NCI-H2107 (cell line): ENCODE measurements around the gene NOP10.
"Not testable (repeated sequence)": the region's sequence is repeated elsewhere in the genome, so short reads cannot be mapped to it uniquely, and the experiment has no call there.

Experiments
- DNase-seq: peaks from one replicate; lab custom pipeline; 2025; lab: John Stamatoyannopoulos, UW

NOP10 gene

DNA sequence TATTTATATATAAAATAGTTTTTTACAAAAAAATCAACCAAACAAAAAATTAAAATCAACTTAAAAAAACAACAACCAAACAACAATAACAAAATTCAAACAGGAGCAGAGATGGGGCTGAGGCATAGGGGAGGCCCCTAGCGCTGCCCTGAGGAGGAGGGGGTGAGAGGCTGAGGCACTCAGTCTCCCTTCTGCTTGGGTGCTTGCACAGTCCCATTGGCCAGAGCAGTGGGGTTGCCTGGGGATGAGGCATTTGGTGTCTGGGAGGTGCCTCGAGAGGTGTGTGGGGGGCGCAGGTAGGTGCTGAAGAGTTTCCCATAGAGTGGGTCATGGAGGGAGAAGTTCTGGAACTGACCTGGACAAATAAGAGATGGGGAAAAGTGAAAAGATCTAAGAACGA lies 16.0 kb upstream of the NOP10 start:
- DNase-seq: no peak

DNA sequence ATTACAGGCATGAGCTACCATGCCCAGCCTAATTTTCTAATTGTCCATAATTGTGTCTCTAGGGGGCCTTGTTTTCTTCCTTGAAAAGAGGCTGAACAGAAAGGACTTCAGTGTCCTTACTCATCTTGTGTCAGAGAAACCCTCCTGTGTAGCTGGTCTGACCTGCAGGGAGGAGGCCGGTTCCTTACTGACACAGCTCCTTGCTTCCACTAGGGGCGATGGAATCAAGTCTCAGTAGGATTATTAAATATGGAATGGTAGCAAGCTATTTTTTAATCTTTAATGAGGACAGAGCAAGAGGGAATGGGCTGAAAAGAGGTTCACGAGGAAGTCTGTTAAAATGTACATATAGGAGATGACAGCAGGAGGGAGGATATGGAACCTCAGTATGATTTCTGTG lies 15.4 kb upstream of the NOP10 start:
- no peak for DNase-seq

GRCh38 chr15:34357653-34358052 lies 14.7 kb upstream of the NOP10 start:
- no peak for DNase-seq

- no peak for DNase-seq
Measured at GRCh38 chr15:34355241-34355640, 12.3 kb upstream of the NOP10 start.

- DNase-seq: no peak
Measured at GRCh38 chr15:34354286-34354685, 11.3 kb upstream of the NOP10 start.

DNA sequence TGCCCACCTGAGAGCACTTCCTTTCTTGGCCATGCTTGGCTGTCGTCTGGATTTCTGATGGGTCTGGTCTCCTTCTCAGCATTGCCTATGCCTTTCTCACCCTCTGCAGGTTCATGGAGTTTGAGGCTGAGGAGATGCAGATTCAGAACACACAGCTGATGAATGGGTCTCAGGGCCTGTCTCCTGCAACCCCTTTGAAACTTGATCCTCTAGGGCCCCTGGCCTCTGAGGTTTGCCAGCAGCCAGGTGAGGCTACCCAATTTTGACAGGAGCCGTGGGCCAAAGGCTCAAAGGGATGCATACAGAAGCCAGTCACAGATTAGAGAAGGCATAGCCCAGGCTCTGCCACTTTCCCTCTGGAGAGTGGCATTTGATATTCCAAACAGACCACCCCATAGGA lies 10.7 kb upstream of the NOP10 start:
- DNase-seq: no peak

DNA sequence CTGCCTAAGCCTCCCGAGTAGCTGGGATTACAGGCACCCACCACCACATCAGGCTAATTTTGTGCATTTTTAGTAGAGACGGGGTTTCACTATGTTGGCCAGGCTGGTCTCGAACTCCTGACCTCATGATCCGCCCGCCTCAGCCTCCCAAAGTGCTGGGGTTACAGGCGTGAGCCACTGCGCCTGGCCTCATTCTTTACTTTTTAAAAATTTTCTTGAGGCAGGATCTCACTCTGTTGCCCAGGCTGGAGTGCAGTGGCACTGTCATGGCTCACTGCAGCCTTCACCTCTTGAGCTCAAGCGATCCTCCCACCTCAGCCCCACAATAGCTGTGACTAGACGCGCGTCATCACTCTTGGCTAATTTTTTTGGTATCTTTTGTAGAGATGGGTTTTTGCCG lies 10.1 kb upstream of the NOP10 start:
- DNase-seq: not testable (repeated sequence)

GRCh38 chr15:34349769-34350168 lies 6.8 kb upstream of the NOP10 start:
- no peak for DNase-seq

GRCh38 chr15:34348735-34349300 lies 5.9 kb upstream of the NOP10 start:
- no peak for DNase-seq

DNA sequence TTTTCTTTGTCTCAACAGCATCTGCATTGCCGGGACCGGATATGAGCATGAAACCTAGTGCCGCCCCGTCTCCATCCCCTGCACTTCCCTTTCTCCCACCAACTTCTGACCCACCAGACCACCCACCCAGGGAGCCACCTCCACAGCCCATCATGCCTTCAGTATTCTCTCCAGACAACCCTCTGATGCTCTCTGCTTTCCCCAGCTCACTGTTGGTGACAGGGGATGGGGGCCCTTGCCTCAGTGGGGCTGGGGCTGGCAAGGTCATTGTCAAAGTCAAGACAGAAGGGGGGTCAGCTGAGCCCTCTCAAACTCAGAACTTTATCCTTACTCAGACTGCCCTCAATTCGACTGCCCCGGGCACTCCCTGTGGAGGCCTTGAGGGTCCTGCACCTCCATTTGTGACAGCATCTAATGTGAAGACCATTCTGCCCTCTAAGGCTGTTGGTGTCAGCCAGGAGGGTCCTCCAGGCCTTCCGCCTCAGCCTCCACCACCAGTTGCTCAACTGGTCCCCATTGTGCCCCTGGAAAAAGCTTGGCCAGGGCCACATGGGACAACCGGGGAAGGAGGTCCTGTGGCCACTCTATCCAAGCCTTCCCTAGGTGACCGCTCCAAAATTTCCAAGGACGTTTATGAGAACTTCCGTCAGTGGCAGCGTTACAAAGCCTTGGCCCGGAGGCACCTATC lies 5.2 kb upstream of the NOP10 start:
- no peak for DNase-seq

DNA sequence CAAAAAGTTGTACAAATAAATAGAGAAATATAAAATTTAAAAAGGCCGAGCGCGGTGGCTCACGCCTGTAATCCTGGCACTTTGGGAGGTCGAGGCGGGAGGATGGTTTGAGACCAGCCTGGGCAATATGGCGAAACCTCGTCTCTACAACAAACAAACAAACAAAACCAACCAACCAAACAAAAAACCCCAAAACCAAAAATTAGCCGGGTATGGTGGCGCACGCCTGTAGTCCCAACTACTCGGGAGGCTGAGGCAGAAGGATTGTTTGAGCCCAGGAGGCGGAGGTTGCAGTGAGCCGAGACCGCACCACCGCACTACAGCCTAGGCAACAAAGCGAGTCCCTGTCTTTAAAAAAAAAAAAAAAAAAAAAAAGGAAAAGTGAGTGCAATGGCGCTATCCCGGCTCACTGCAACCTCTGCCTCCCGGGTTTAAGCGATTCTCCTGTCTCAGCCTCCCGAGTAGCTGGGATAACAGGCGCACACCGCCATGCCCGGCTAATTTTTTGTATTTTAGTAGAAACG lies 661 bp downstream of the NOP10 start:
- DNase-seq: not testable (repeated sequence)

GRCh38 chr15:34341381-34342212 lies 1.3 kb downstream of the NOP10 start:
- DNase-seq: no peak

DNA sequence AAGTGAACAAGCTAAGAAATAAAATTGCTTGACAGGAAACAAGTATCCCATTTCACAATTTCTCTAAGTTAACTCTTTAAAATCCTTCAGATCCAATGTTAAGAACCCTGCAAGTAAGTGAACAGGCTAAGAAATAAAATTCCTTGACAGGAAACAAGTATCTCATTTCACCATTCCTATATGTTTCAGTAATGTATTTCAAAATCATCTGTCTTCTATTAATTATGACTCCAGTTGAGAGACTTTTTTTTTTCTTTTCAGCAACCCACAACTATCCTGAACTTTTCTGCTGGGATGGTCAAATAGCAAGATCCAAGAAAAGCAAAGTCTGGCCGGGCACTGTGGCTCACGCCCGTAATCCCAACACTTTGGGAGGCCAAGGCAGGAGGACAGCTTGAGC lies 3.0 kb downstream of the NOP10 start:
- no peak for DNase-seq

- no peak for DNase-seq
Measured at GRCh38 chr15:34338347-34338746, 4.6 kb downstream of the NOP10 start.

DNA sequence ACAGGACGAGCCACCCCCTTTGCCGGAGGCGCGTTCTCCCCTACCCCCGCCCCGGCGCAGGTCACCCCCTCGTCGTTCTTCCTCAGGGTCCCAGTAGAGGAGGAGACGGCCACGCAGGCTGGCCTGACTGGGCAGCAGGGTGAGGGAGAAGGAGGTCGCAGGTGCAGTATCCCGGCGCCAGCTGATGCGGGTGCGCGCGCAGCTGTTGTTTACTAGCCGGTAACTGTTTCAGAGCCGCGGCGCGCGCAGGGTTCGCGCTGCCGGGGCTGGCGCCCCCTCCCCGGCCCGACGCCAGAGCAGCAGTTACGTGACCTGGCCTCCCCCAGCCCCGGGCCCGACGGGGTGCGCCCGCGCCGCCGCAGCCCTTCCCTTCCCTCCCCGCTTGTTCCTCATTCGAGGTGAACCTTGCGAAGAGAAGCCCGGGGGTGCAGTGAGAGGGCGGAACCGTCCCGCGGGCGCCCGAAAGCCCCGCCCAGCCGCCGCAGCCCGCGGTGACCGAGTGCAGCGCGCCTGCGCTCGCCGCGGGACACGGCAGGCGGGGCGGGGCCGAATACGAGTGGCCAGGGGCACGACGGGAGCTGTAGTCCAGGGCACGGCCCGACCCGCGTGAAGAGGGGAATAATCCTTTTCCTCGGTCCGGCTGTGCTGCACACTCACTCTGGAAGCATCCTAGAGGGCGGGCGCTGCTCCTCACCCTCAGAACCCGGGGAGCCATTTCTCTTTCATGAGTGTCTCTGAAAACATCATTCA lies 5.2 kb downstream of the NOP10 start, which contains the start of gene SLC12A6:
Gene SLC12A6 (minus strand): TSS at position 225 of the 750 bp plus-strand sequence. CDS start 1,101 bp downstream, outside the sequence.
- peak; percentile 37 for DNase-seq

GRCh38 chr15:34336991-34337556 lies 5.9 kb downstream of the NOP10 start:
- no peak for DNase-seq

GRCh38 chr15:34336231-34336990 lies 6.5 kb downstream of the NOP10 start:
- DNase-seq: no peak

- DNase-seq: no peak
Measured at GRCh38 chr15:34335176-34336032, 7.5 kb downstream of the NOP10 start.

GRCh38 chr15:34334672-34335071 lies 8.3 kb downstream of the NOP10 start:
- no peak for DNase-seq

DNA sequence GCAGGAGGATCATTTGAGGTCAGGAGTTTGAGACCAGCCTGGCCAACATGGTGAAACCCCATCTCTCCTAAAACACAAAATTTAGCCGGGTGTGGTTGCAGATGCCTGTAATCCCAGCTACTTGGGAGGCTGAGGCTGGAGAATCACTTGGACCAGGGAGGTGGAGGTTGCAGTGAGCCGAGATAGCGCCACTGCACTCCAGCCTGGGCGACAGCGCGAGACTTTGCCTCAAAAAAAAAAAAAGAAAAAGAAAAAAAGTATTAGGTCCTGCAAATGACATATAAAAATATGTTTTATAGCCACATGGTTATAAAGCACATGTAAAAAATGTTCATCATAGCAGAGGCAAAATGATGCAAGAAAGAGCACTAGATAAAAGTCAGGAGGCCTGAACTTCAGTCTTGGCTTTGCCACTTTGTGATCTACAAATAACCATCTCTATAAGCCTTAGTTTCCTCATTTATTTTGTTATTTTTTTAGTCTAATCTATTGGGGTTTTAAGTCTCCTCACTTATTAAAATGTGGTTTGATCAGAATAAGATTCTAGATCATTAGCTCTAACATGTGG lies 10.3 kb downstream of the NOP10 start:
- no peak for DNase-seq
